HEK293 (cell line): Measurements from ENCODE around the gene PSTPIP1.

Experiments
- CTCF ChIA-PET: fragments of 350-600 bp; formaldehyde crosslinking; extraction: SDS; loops from one replicate; lab custom pipeline; 2021; ENCODE audit warnings: antibody characterized with exemption; lab: Yijun Ruan, JAX
- POLR2A ChIA-PET: fragments of 300-600 bp; formaldehyde crosslinking; extraction: SDS; loops from one replicate; lab custom pipeline; 2020; ENCODE audit warnings: antibody characterized with exemption, inconsistent platforms; lab: Yijun Ruan, JAX
- H3K27ac ChIP-seq: fragments of 200-500 bp; sonication (Bioruptor generic); 2 replicates; pipeline ENCODE4 v1.5.1; 2014; ENCODE audit warnings: low read depth, low read length, control low read depth, inconsistent platforms; ENCODE audit errors: extremely low read depth
- H3K36me3 ChIP-seq, 2 experiments: fragments of 200-500 bp in 1 of 2; sonication (Bioruptor generic) in 1 of 2; 1 replicate in 1 of 2; 2 replicates in 1 of 2; pipeline ENCODE4 v1.5.1; 2014 to 2017; ENCODE audit warnings: inconsistent platforms in 2 of 2, low read length in 2 of 2; ENCODE audit not compliant: control insufficient read depth in 2 of 2, insufficient read depth in 1 of 2
- H3K4me1 ChIP-seq: fragments of 200-500 bp; sonication (Bioruptor generic); 2 replicates; pipeline ENCODE4 v1.5.1; 2014; ENCODE audit warnings: mild to moderate bottlenecking, low read length, inconsistent platforms; ENCODE audit not compliant: control insufficient read depth, insufficient read depth
- H3K4me3 ChIP-seq: 2 replicates; pipeline ENCODE4 v1.5.1; 2011; ENCODE audit warnings: low read depth, mild to moderate bottlenecking, control low read depth, low read length, moderate library complexity
- H3K9me3 ChIP-seq: fragments of 200-500 bp; sonication (Bioruptor generic); 2 replicates; pipeline ENCODE4 v1.5.1; 2014; ENCODE audit warnings: low read depth, low read length, inconsistent platforms; ENCODE audit not compliant: control insufficient read depth, insufficient read depth
- BCL11B ChIP-seq: fragments of 450-650 bp; formaldehyde crosslinking; IDR thresholded peaks from 2 replicates; pipeline ENCODE4 v1.5.1; 2016; ENCODE audit warnings: low read depth, missing biosample characterization, missing genetic modification characterization
- CTCF ChIP-seq: fragments of 450-650 bp; formaldehyde crosslinking; IDR thresholded peaks from 2 replicates; pipeline ENCODE4 v1.5.1; 2016; ENCODE audit warnings: missing biosample characterization, missing genetic modification characterization
- HOXA7 ChIP-seq: sonication (generic); formaldehyde crosslinking; IDR thresholded peaks from 2 replicates; pipeline ENCODE4 v1.8.1; 2022; ENCODE audit warnings: missing genetic modification reagents, borderline replicate concordance
- KLF8 ChIP-seq: fragments of 450-650 bp; formaldehyde crosslinking; IDR thresholded peaks from 2 replicates; pipeline ENCODE4 v1.5.1; 2016; ENCODE audit warnings: missing biosample characterization, missing genetic modification characterization
- PATZ1 ChIP-seq: fragments of 450-650 bp; formaldehyde crosslinking; IDR thresholded peaks from 2 replicates; pipeline ENCODE4 v1.5.1; 2016; ENCODE audit warnings: missing biosample characterization, missing genetic modification characterization
- TSHZ1 ChIP-seq: fragments of 450-650 bp; formaldehyde crosslinking; IDR thresholded peaks from 2 replicates; pipeline ENCODE4 v1.5.1; 2016; ENCODE audit warnings: missing biosample characterization, missing genetic modification characterization, borderline replicate concordance
- ZBTB11 ChIP-seq: fragments of 450-650 bp; formaldehyde crosslinking; conservative IDR thresholded peaks from 2 replicates; pipeline ENCODE4 v1.5.1; 2016; ENCODE audit warnings: low read depth, missing biosample characterization, missing genetic modification characterization
- ZFHX2 ChIP-seq: fragments of 450-650 bp; formaldehyde crosslinking; conservative IDR thresholded peaks from 2 replicates; pipeline ENCODE4 v1.5.1; 2016; ENCODE audit warnings: missing biosample characterization, missing genetic modification characterization
- ZNF148 ChIP-seq: fragments of 450-650 bp; formaldehyde crosslinking; IDR thresholded peaks from 2 replicates; pipeline ENCODE4 v1.5.0; 2017; ENCODE audit warnings: missing biosample characterization, missing genetic modification characterization, borderline replicate concordance
- ZNF157 ChIP-seq: fragments of 450-650 bp; formaldehyde crosslinking; IDR thresholded peaks from 2 replicates; pipeline ENCODE4 v1.5.1; 2016; ENCODE audit warnings: missing biosample characterization, missing genetic modification characterization
- ZNF23 ChIP-seq: fragments of 450-650 bp; formaldehyde crosslinking; IDR thresholded peaks from 2 replicates; pipeline ENCODE4 v1.5.1; 2016; ENCODE audit warnings: missing biosample characterization, missing genetic modification characterization, borderline replicate concordance
- ZNF473 ChIP-seq: fragments of 450-650 bp; formaldehyde crosslinking; IDR thresholded peaks from 2 replicates; pipeline ENCODE4 v1.5.1; 2017; ENCODE audit warnings: missing biosample characterization, missing genetic modification characterization
- ZNF558 ChIP-seq: fragments of 450-650 bp; formaldehyde crosslinking; IDR thresholded peaks from 2 replicates; pipeline ENCODE4 v1.5.1; 2016; ENCODE audit warnings: missing biosample characterization, missing genetic modification characterization
- ZNF660 ChIP-seq: fragments of 450-650 bp; IDR thresholded peaks from 2 replicates; pipeline ENCODE4 v1.5.1; 2018; ENCODE audit warnings: missing biosample characterization, mild to moderate bottlenecking, missing genetic modification characterization
- ZNF843 ChIP-seq: fragments of 450-650 bp; formaldehyde crosslinking; IDR thresholded peaks from 2 replicates; pipeline ENCODE4 v1.5.1; 2016; ENCODE audit warnings: missing biosample characterization, missing genetic modification characterization

The PSTPIP1 gene

GRCh38 chr15:77027697-77028450 is 32.9 kb downstream of the PSTPIP1 start (continued):
- TF ChIP-seq ZNF148, result no peak
- TF ChIP-seq ZNF843, result no peak
- TF ChIP-seq TSHZ1 (tag by site-specific recombination), result no peak
- no peak for TF ChIP-seq CTCF (tag by site-specific recombination)
- no peak for TF ChIP-seq ZNF558
- TF ChIP-seq, all 188 proteins: peak for 3

GRCh38 chr15:77028451-77029165 is 33.7 kb downstream of the PSTPIP1 start:
- ChIA-PET POLR2A (no interaction called here), CTCF (interaction anchor here (0.7 to 1.8 kb wide), 2 partner anchors 515 to 808 kb away, joined by 3 to 8 read pairs; no protein-coding TSS in a partner anchor)
- Histone ChIP-seq H3K36me3 (no peaks in the 10 kb centered on the region), H3K4me3 (no peak overlapping the region), H3K9me3 (no peaks in the 10 kb centered on the region), H3K4me1 (no peaks in the 10 kb centered on the region), H3K27ac (no peak overlapping the region)
- TF ChIP-seq PATZ1 (tag by site-specific recombination) (0 out of 2 replicates have a peak, but pooled peaks have one; percentile 12), ZNF23 (tag by site-specific recombination) (no peak)

- POLR2A ChIA-PET, result no interaction called here
- no peak overlapping the region for H3K4me3 ChIP-seq
- H3K36me3 ChIP-seq, result no peaks in the 10 kb centered on the region
- CTCF ChIA-PET, result interaction anchor here (0.5 to 1.8 kb wide), 3 partner anchors 23 to 936 kb away, joined by 3 to 8 read pairs (median 3); no protein-coding TSS in a partner anchor
- H3K4me1 ChIP-seq, result no peaks in the 10 kb centered on the region
- H3K27ac ChIP-seq, result no peak overlapping the region
- H3K9me3 ChIP-seq, result no peaks in the 10 kb centered on the region
- TF ChIP-seq ZNF473 (tag by site-specific recombination) (no peak), KLF8 (tag by site-specific recombination) (no peak), ZNF660 (tag by site-specific recombination) (no peak), ZFHX2 (tag by site-specific recombination) (peak; percentile 55), ZBTB11 (tag by site-specific recombination) (no peak), ZNF157 (tag by site-specific recombination) (no peak), BCL11B (tag by site-specific recombination) (no peak), HOXA7 (no peak)
These were observed 34.5 kb downstream of the PSTPIP1 start for GRCh38 chr15:77029166-77030047.
